Stimulated activated CD8-positive, alpha-beta memory T cell treated with anti-CD3 and anti-CD28 coated beads, Interleukin-15, amount 100 ng/mL, for 48 hours (primary cell): ENCODE data around the gene ALS2CL.
"Not testable (repeated sequence)": the region's sequence is repeated elsewhere in the genome, so short reads cannot be mapped to it uniquely, and the experiment has no call there.

ENCODE experiments used
- DNase-seq, 2 donors: peaks; one replicate each; pipeline ENCODE4 v3.0.0-alpha.2; 2020; ENCODE audit warnings: low read depth in 2 of 2

The ALS2CL gene

GRCh38 chr3:46693038-46693891 is at the start of gene ALS2CL:
Gene ALS2CL (minus strand): TSS chr3:46693679. CDS start chr3:46689440, 4,239 bp downstream.
- peak in 1 of 2 donors; percentile 20 for DNase-seq

- DNase-seq: no peak
Measured at GRCh38 chr3:46742992-46743585, 49.6 kb upstream of the ALS2CL start.

- not testable (repeated sequence) for DNase-seq
Measured at GRCh38 chr3:46739565-46739964, 46.1 kb upstream of the ALS2CL start.

GRCh38 chr3:46737329-46737731 is 43.9 kb upstream of the ALS2CL start:
- no peak for DNase-seq

GRCh38 chr3:46736006-46736872 is 42.8 kb upstream of the ALS2CL start:
- DNase-seq: no peak

- DNase-seq: no peak
Measured at GRCh38 chr3:46734773-46735172, 41.3 kb upstream of the ALS2CL start.

- no peak for DNase-seq
Measured at GRCh38 chr3:46733026-46733800, 39.7 kb upstream of the ALS2CL start.

GRCh38 chr3:46731795-46732194 is 38.3 kb upstream of the ALS2CL start:
- no peak for DNase-seq

GRCh38 chr3:46730819-46731218 is 37.3 kb upstream of the ALS2CL start:
- no peak for DNase-seq

- DNase-seq: no peak
Measured at GRCh38 chr3:46729038-46729437, 35.6 kb upstream of the ALS2CL start.

- DNase-seq: no peak
Measured at GRCh38 chr3:46725621-46726314, 32.3 kb upstream of the ALS2CL start.

GRCh38 chr3:46724424-46724823 is 30.9 kb upstream of the ALS2CL start:
- DNase-seq: no peak

- no peak for DNase-seq
Measured at GRCh38 chr3:46722443-46722842, 29.0 kb upstream of the ALS2CL start.

GRCh38 chr3:46721009-46721408 is 27.5 kb upstream of the ALS2CL start:
- DNase-seq: no peak

GRCh38 chr3:46719735-46720271 is 26.3 kb upstream of the ALS2CL start:
- no peak for DNase-seq

- DNase-seq: no peak
Measured at GRCh38 chr3:46719044-46719565, 25.6 kb upstream of the ALS2CL start.

GRCh38 chr3:46717447-46718231 is 24.2 kb upstream of the ALS2CL start, which contains the start of gene PRSS50:
Gene PRSS50 (minus strand): TSS chr3:46717869. CDS start chr3:46717824, 45 bp downstream.
- DNase-seq: peak; percentile 35 to 46

- DNase-seq: no peak
Measured at GRCh38 chr3:46716461-46717441, 23.3 kb upstream of the ALS2CL start.
